ENCODE results near the gene GCHFR. TPM values are rescaled to one million over a fixed set of nuclear protein-coding genes. Genes with fewer than 3 reads are reported as not detected.

GCHFR gene
- total RNA-seq, 4 donors from 2014 or later = 6.6 to 13.9 (median 11.8) TPM

GRCh38 chr15:40803076-40803475, 39.2 kb downstream of the GCHFR start:
- peaks cover 0 to 32% (median 5%) of the 10 kb centered on the region in 4 donors for H3K36me3 ChIP-seq
- WGBS = 87% methylated on average over 2 of the region's 2 CpGs
- no peak for DNase-seq (ENCODE audit: extremely low spot score)
- intact Hi-C loops (cut with DNase I) = no loop called here
- no peak for TF ChIP-seq POLR2A (IDR thresholded peaks at IDR 0.05; ENCODE audit: low read depth)
- no peak for TF ChIP-seq POLR2AphosphoS5 (IDR thresholded peaks at IDR 0.05)
- no peak for TF ChIP-seq CTCF (IDR thresholded peaks at IDR 0.05)
- TF ChIP-seq EP300 (IDR thresholded peaks at IDR 0.05) = no peak
- no peaks in the 10 kb centered on the region for H3K27me3 ChIP-seq
- H3K4me3 ChIP-seq = no peak overlapping the region
- peaks cover 19 to 38% (median 21%) of the 10 kb centered on the region in 4 donors for H3K4me1 ChIP-seq
- no peak overlapping the region for H3K27ac ChIP-seq (replicated peaks in 1 of 4)
- no peaks in the 10 kb centered on the region for H3K9me3 ChIP-seq

- Histone ChIP-seq H3K9me3 (no peaks in the 10 kb centered on the region), H3K27ac (replicated peaks in 1 of 4) (no peak overlapping the region), H3K36me3 (peaks cover 0 to 27% (median 5%) of the 10 kb centered on the region in 4 donors), H3K27me3 (no peaks in the 10 kb centered on the region), H3K4me3 (no peak overlapping the region), H3K4me1 (peaks cover 25 to 44% (median 27%) of the 10 kb centered on the region in 4 donors)
- DNase-seq (ENCODE audit: extremely low spot score) = no peak
- 95% methylated on average over 1 of the region's 1 CpG for WGBS
- intact Hi-C loops (cut with DNase I) = no loop called here
- TF ChIP-seq CTCF (IDR thresholded peaks at IDR 0.05) (no peak), EP300 (IDR thresholded peaks at IDR 0.05) (no peak), POLR2A (IDR thresholded peaks at IDR 0.05; ENCODE audit: low read depth) (no peak), POLR2AphosphoS5 (IDR thresholded peaks at IDR 0.05) (no peak)
These were observed 39.8 kb downstream of the GCHFR start for GRCh38 chr15:40803688-40804087.

GRCh38 chr15:40806672-40807027, 42.8 kb downstream of the GCHFR start:
- H3K4me1 ChIP-seq = peaks cover 25 to 49% (median 30%) of the 10 kb centered on the region in 4 donors
- intact Hi-C loops (cut with DNase I) = loop anchor here (2.0 kb wide), 1 partner anchor 52 kb away; the partner anchor contains the start of gene RMDN3
- 0% methylated on average over 2 of the region's 2 CpGs for WGBS
- no peak for DNase-seq (ENCODE audit: extremely low spot score)
- H3K27ac ChIP-seq (replicated peaks in 1 of 4) = peak overlapping the region; percentile 95 to 97 (median 96)
- H3K36me3 ChIP-seq = peaks cover 7 to 34% (median 25%) of the 10 kb centered on the region in 4 donors
- peak overlapping the region; percentile 87 to 99 (median 93) for H3K4me3 ChIP-seq
- H3K27me3 ChIP-seq = no peaks in the 10 kb centered on the region
- H3K9me3 ChIP-seq = no peaks in the 10 kb centered on the region
- TF ChIP-seq CTCF (IDR thresholded peaks at IDR 0.05) (no peak), POLR2A (IDR thresholded peaks at IDR 0.05; ENCODE audit: low read depth) (no peak), POLR2AphosphoS5 (IDR thresholded peaks at IDR 0.05) (no peak), EP300 (IDR thresholded peaks at IDR 0.05) (no peak)

GRCh38 chr15:40807028-40807887, 43.4 kb downstream of the GCHFR start, which contains the start of the genes DNAJC17 and ZFYVE19:
DNAJC17 (minus strand) TSS chr15:40807473; CDS start chr15:40807446, 27 bp downstream.
ZFYVE19 (plus strand) TSS chr15:40807089; CDS start chr15:40807590, 501 bp downstream.
- TF ChIP-seq POLR2A (IDR thresholded peaks at IDR 0.05; ENCODE audit: low read depth) (no peak), CTCF (IDR thresholded peaks at IDR 0.05) (peak in 1 of 3 experiments; percentile 21), POLR2AphosphoS5 (IDR thresholded peaks at IDR 0.05) (peak; percentile 74 to 89), EP300 (IDR thresholded peaks at IDR 0.05) (no peak)
- Histone ChIP-seq H3K4me1 (peaks cover 25 to 49% (median 30%) of the 10 kb centered on the region in 4 donors), H3K27me3 (no peaks in the 10 kb centered on the region), H3K4me3 (peak within 1 kb of the TSS; percentile 87 to 99 (median 93)), H3K27ac (replicated peaks in 1 of 4) (peak within 1 kb of the TSS; percentile 95 to 97 (median 96)), H3K9me3 (no peaks in the 10 kb centered on the region), H3K36me3 (peaks cover 7 to 34% (median 28%) of the 10 kb centered on the region in 4 donors)
- DNase-seq (ENCODE audit: extremely low spot score) = peak; percentile 98
- intact Hi-C loops (cut with DNase I) = loop anchor here (2.0 kb wide), 1 partner anchor 52 kb away; the partner anchor contains the start of gene RMDN3
- 2% methylated on average over 25 of the region's 64 CpGs for WGBS

All from esophagus muscularis mucosa (tissue), 4 donors.